NCI-H128 (cell line): ENCODE measurements around the gene ING4.

Experiments used
- DNase-seq: peaks from one replicate; lab custom pipeline; 2025; ENCODE audit not compliant: unreplicated experiment; lab: John Stamatoyannopoulos, UW

ING4 gene

GRCh38 chr12:6607751-6608591, 54.9 kb downstream of the ING4 start:
- no peak for DNase-seq

DNA sequence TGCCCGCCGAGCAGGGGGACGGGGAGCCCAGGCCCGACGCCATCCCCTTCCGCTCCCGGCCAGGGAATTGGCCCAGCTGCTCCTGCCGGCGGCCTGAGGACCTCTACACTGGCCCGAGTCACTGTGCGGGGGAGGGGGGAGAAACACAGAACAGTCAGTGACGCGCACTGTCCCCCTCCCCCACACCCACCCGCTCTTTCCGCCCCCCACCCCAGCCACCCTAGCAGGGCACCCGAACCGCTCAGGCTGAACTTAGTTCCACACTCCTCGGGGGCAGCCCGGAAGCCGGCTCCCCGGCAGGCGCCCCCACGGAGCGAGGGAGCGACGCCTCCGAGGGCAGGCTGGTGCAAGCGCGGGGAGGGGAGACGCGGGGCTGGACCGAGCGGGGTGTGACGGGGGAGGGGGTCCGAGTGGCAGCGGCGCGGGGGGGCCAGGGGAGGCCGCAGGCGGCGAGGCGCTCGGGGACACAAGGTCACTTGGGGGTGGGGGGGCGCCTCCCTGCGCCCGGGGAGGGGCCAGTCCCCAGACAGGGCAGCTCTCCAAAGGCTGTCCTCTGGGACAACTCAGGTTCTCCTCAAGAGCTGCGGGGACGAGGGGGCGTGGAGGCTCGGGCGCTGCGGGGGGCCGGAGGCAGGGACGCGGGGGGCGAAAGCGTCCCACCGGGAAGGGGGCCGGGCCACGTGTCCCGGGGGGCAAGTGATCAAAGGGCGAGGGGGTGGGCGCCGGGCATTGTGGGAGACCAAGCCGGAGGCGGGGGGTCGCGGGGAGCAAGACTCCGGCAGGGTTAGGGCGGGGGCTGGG, 56.4 kb downstream of the ING4 start:
- no peak for DNase-seq

GRCh38 chr12:6605421-6606330, 57.2 kb downstream of the ING4 start:
- no peak for DNase-seq

- DNase-seq, result no peak
Observed at GRCh38 chr12:6604259-6605029, 58.5 kb downstream of the ING4 start.

DNA sequence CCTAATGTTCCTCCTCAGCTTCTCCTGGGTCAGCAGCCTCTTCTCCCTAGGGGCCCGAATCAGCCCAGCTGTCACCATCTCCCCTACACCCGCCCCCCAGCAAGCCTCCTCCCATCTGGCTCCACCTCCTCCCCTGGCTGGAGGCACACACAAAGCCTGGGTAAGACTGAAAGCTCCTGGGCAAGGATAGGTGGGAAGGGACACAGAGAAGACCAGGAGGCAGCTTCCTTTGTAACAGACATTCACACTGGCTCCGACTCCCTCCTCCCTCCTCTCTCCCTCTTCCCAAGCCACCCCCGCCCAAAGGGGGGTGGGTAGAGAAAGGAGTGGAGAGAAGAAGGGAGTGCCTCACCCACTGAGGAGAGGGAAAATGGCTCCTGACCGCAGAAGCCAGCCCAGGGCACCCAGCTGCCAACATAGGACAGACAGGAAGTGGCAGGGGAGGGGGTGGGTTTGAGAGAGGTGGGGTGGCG, 59.8 kb downstream of the ING4 start:
- no peak for DNase-seq

- DNase-seq, result no peak
Observed at GRCh38 chr12:6602526-6602925, 60.4 kb downstream of the ING4 start.
